ENCODE measurements around the gene HPCAL4. TPM values are rescaled to one million over a fixed set of nuclear protein-coding genes. Genes with fewer than 3 reads are reported as not detected.

Gene HPCAL4
- total and polyA plus RNA-seq, 9 of the 15 experiments (the other 6 are each of a cell fraction or from before 2014, with no cell fraction given), result 0.01 to 0.04 (median 0.04) TPM; not detected in 4

GRCh38 chr1:39711104-39711965, 20.1 kb upstream of the HPCAL4 start (continued):
- TF ChIP-seq HMBOX1 (IDR thresholded peaks at IDR 0.05) (peak; percentile 98), ZBTB11 (CRISPR knock-in tag; IDR thresholded peaks at IDR 0.05) (peak in 1 of 3 experiments; percentile 71; a peak in 2 of 6 replicates), OTX1 (CRISPR knock-in tag; IDR thresholded peaks at IDR 0.05) (no peak), ZC3H8 (IDR thresholded peaks at IDR 0.05) (0 out of 2 replicates have a peak, but pooled peaks have one; percentile 38), E2F8 (IDR thresholded peaks at IDR 0.05; ENCODE audit: low read depth, partially characterized antibody) (peak; percentile 61), CHAMP1 (IDR thresholded peaks at IDR 0.05) (peak; percentile 70; the same call in 1 of the 2 replicates), MAZ (CRISPR knock-in tag; conservative IDR thresholded peaks at IDR 0.05 in 1 of 2, IDR thresholded peaks at IDR 0.05 in 1 of 2) (peak in 1 of 2 experiments; percentile 37; a peak in 1 of 4 replicates), PRDM10 (IDR thresholded peaks at IDR 0.05; ENCODE audit: partially characterized antibody) (peak; percentile 73), ZNF511 (CRISPR knock-in tag; IDR thresholded peaks at IDR 0.05) (peak; percentile 71; the same call in 1 of the 2 replicates), ZNF274 (IDR thresholded peaks at IDR 0.05; ENCODE audit: borderline replicate concordance, low read depth, low read length) (no peak)
